Measurements from ENCODE around the gene HDAC3. TPM values are rescaled to one million over a fixed set of nuclear protein-coding genes. Genes with fewer than 3 reads are reported as not detected.

HDAC3 gene
- total and polyA plus RNA-seq, 4 donors: 35.1 to 62.5 (median 46.7) TPM

DNA sequence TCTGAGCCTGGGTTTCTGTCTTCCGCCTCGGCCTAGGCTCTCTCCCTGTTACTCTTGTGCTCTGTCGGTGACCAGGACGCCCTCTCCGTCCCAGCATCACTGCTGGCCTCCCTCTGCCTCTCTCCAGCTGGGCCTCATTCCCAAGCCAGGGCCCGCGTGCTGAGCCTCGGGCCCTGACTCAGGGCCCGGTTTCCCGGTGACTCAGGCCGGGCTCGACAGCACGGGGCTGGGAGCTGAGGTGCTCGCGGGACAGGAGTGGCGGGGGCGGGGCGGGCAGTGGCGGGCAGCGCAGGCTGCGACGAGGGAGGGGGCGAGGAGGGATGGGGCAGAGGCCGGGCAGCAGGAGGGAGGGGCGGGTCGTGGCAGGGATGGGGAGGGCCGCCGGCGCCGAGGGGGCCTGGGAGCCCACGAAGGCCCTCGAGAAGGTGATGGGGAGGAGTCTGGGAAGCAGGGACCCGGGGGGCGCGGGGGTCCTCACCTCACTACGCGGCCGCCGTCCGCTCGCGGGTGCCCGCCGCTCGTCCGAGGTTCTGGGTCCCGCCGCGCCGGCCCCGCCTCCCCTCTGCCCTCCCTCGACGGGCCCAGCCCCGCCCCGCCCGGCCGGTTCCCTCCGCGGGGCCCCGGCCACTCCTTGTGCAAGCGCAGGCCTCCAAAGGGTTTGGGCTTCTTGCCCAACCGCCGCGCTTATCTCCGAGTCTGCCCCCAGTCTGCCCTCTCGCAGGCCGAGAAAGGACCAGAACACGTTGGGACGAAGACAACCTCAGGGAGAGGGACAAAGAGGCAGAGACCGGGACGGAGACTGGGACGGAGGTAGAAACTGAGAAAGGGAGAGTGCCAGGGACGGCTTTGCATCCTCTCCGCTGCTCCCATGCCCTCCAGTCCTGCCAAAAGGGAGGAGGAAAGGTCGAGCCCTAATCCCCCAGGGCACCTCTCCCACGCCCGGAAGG, 45.3 kb upstream of the HDAC3 start, which contains the start of gene ARAP3:
Gene ARAP3, minus strand, starts transcription at position 536 of the 947 bp plus-strand sequence. CDS start 1,744 bp downstream, outside the sequence.
- Histone ChIP-seq H3K9me3 (ENCODE audit: control insufficient read depth in 4 of 4, insufficient read depth in 3 of 4, low read length in 3 of 4) (peaks cover 0 to 2% (median 0%) of the 10 kb centered on the region in 4 donors), H3K27me3 (ENCODE audit: control insufficient read depth in 3 of 3, insufficient read depth in 3 of 3, low read length in 2 of 3) (no peaks in the 10 kb centered on the region), H3K4me3 (peak within 1 kb of the TSS; percentile 51), H3K4me1 (ENCODE audit: control insufficient read depth in 5 of 5, insufficient read depth in 5 of 5, low read length in 5 of 5) (peaks cover 0 to 35% (median 17%) of the 10 kb centered on the region in 5 donors), H3K27ac (ENCODE audit: low read depth in 1 of 2, low read length in 1 of 2) (peak within 1 kb of the TSS; percentile 83 to 93), H3K9ac (ENCODE audit: insufficient read depth in 1 of 2, low read length in 2 of 2) (peak within 1 kb of the TSS in 1 of 2 donors; percentile 91), H3K36me3 (ENCODE audit: control insufficient read depth in 4 of 4, insufficient read depth in 4 of 4, low read length in 4 of 4) (peaks cover 0 to 4% (median 0%) of the 10 kb centered on the region in 4 donors)
- peak; percentile 89 to 94 (median 92) for DNase-seq
- 3 to 7% methylated on average over 59 to 77 of the region's 77 CpGs for WGBS, 2 donors
- peak; percentile 94 for ATAC-seq (ENCODE audit: insufficient read depth, low FRiP score)
- TF ChIP-seq, protein P1, sequence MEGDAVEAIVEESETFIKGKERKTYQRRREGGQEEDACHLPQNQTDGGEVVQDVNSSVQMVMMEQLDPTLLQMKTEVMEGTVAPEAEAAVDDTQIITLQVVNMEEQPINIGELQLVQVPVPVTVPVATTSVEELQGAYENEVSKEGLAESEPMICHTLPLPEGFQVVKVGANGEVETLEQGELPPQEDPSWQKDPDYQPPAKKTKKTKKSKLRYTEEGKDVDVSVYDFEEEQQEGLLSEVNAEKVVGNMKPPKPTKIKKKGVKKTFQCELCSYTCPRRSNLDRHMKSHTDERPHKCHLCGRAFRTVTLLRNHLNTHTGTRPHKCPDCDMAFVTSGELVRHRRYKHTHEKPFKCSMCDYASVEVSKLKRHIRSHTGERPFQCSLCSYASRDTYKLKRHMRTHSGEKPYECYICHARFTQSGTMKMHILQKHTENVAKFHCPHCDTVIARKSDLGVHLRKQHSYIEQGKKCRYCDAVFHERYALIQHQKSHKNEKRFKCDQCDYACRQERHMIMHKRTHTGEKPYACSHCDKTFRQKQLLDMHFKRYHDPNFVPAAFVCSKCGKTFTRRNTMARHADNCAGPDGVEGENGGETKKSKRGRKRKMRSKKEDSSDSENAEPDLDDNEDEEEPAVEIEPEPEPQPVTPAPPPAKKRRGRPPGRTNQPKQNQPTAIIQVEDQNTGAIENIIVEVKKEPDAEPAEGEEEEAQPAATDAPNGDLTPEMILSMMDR (IDR thresholded peaks at IDR 0.05; ENCODE audit: control extremely low read depth, extremely low read depth): no peak

DNA sequence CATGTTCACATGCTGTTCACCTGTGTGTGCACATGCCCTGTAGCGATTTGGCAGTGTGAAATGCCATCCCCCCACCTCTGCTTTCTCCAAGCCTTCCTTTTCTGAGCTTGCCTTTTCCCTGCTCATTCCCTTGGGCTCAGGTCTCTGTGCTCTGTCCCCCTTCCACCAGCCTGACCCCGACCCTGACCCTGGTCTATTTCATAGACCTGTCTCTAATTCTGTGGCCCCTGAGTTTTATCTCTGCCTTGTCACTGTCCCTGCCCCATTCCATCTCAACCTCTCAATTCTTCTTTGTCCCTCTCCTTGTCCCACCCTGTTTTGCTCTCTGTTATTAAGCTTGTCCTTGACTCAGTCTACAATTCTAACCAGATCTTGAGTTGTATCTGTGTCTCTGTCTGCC, 44.6 kb upstream of the HDAC3 start:
- Histone ChIP-seq H3K27ac (ENCODE audit: low read depth in 1 of 2, low read length in 1 of 2) (peak overlapping the region; percentile 83 to 93), H3K4me1 (ENCODE audit: control insufficient read depth in 5 of 5, insufficient read depth in 5 of 5, low read length in 5 of 5) (peaks cover 0 to 35% (median 17%) of the 10 kb centered on the region in 5 donors), H3K9ac (ENCODE audit: insufficient read depth in 1 of 2, low read length in 2 of 2) (peak overlapping the region in 1 of 2 donors; percentile 91), H3K4me3 (peak overlapping the region; percentile 42), H3K36me3 (ENCODE audit: control insufficient read depth in 4 of 4, insufficient read depth in 4 of 4, low read length in 4 of 4) (peaks cover 0 to 6% (median 0%) of the 10 kb centered on the region in 4 donors), H3K9me3 (ENCODE audit: control insufficient read depth in 4 of 4, insufficient read depth in 3 of 4, low read length in 3 of 4) (peaks cover 0 to 2% (median 0%) of the 10 kb centered on the region in 4 donors), H3K27me3 (ENCODE audit: control insufficient read depth in 3 of 3, insufficient read depth in 3 of 3, low read length in 2 of 3) (no peaks in the 10 kb centered on the region)
- ATAC-seq (ENCODE audit: insufficient read depth, low FRiP score) (no peak), DNase-seq (no peak)
- TF ChIP-seq, protein P1 (IDR thresholded peaks at IDR 0.05; ENCODE audit: control extremely low read depth, extremely low read depth): no peak
- WGBS, 2 donors: 62 to 69% methylated on average over 2 of the region's 2 CpGs

DNA sequence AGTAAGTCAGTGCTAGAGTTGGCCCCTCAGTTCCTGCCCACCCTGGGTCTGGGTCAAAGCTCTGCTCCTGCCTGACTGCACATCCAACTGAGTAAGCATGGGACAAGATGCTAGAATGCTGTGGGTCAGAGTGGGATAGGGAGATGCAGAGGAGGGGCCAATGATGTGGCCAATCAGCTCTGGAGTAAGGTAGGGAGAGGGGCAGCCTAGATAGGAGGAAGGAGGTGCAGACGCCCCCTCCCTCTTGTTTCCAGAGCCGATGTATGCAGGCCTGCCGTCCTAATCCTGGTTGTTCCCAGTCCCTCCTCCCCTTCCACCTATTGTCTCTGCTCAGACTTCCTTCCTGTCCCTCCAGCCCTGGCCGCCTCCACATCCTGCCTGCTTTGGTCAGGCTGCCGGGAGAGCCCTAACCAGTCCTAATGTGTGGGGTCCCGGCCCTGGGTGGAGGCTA, 44.1 kb upstream of the HDAC3 start:
- peaks cover 0 to 35% (median 17%) of the 10 kb centered on the region in 5 donors for H3K4me1 ChIP-seq (ENCODE audit: control insufficient read depth in 5 of 5, insufficient read depth in 5 of 5, low read length in 5 of 5)
- peak overlapping the region; percentile 83 to 93 for H3K27ac ChIP-seq (ENCODE audit: low read depth in 1 of 2, low read length in 1 of 2)
- WGBS, 2 donors: 26 to 36% methylated on average over 6 of the region's 6 CpGs
- TF ChIP-seq, protein P1 (IDR thresholded peaks at IDR 0.05; ENCODE audit: control extremely low read depth, extremely low read depth): no peak
- ATAC-seq (ENCODE audit: insufficient read depth, low FRiP score) (no peak), DNase-seq (peak; percentile 52 to 81 (median 69))
- H3K36me3 ChIP-seq (ENCODE audit: control insufficient read depth in 4 of 4, insufficient read depth in 4 of 4, low read length in 4 of 4): peaks cover 0 to 6% (median 0%) of the 10 kb centered on the region in 4 donors
- no peaks in the 10 kb centered on the region for H3K27me3 ChIP-seq (ENCODE audit: control insufficient read depth in 3 of 3, insufficient read depth in 3 of 3, low read length in 2 of 3)
- H3K4me3 ChIP-seq: peak overlapping the region; percentile 1
- peak overlapping the region in 1 of 2 donors; percentile 91 for H3K9ac ChIP-seq (ENCODE audit: insufficient read depth in 1 of 2, low read length in 2 of 2)
- H3K9me3 ChIP-seq (ENCODE audit: control insufficient read depth in 4 of 4, insufficient read depth in 3 of 4, low read length in 3 of 4): peaks cover 0 to 2% (median 0%) of the 10 kb centered on the region in 4 donors
